Rectal smooth muscle tissue (tissue), 1 donor: Measurements from ENCODE around the gene UBALD2.
A peak's percentile ranks its signal among the peaks of the same experiment; 100 is the strongest.
"Not testable (repeated sequence)": the region's sequence is repeated elsewhere in the genome, so short reads cannot be mapped to it uniquely, and the experiment has no call there.

ENCODE experiments used
- H3K27ac ChIP-seq: one replicate; pipeline ENCODE4 v1.7.0; 2013; ENCODE audit warnings: low read depth, low read length, inconsistent platforms
- H3K27me3 ChIP-seq: one replicate; pipeline ENCODE4 v1.7.0; 2013; ENCODE audit warnings: low read length; ENCODE audit not compliant: control insufficient read depth, insufficient read depth
- H3K36me3 ChIP-seq: one replicate; pipeline ENCODE4 v1.7.0; 2013; ENCODE audit warnings: low read length; ENCODE audit not compliant: control insufficient read depth, insufficient read depth
- H3K4me1 ChIP-seq: one replicate; pipeline ENCODE4 v1.7.0; 2013; ENCODE audit warnings: low read length; ENCODE audit not compliant: control insufficient read depth, insufficient read depth
- H3K4me3 ChIP-seq: one replicate; pipeline ENCODE4 v1.7.0; 2013; ENCODE audit warnings: low read length
- H3K9ac ChIP-seq: one replicate; pipeline ENCODE4 v1.7.0; 2013; ENCODE audit warnings: low read length

UBALD2 gene

DNA sequence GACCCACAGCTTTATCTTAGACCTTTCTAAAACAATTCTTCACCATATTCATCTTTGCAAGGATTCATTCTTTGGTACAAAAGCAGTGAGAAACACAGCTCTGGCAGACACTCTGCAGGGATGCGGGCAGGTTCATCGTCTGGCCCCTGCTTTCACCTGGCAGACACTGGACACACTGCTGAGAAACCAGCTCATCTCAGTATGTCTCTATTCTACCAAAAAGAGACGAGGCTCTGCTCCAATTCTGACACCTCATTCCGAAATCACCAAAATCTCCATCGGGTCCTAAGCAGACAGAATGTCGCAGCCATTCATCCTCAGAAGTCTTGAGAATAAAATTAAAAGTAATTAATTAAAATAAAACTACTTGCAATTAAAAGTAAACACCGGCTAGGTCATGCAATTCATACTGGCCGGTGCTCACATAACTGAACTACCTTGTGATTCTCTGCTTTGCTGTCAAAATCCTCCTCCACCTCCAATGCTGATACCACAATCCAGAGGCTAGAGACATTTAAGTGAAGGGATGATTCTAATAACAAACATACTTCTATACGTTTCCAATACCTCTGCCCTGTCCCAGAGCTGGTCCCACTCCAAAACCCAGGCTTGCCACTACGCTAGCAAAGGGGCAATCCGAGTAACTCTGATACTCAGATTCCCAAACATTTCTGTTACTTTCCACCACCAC lies 26.2 kb upstream of the UBALD2 start:
- peaks cover 3% of the 10 kb centered on the region for H3K4me1 ChIP-seq
- no peak overlapping the region for H3K9ac ChIP-seq
- H3K27ac ChIP-seq = no peak overlapping the region
- no peaks in the 10 kb centered on the region for H3K36me3 ChIP-seq
- H3K27me3 ChIP-seq = peaks cover 5% of the 10 kb centered on the region
- peak overlapping the region; percentile 32 for H3K4me3 ChIP-seq

DNA sequence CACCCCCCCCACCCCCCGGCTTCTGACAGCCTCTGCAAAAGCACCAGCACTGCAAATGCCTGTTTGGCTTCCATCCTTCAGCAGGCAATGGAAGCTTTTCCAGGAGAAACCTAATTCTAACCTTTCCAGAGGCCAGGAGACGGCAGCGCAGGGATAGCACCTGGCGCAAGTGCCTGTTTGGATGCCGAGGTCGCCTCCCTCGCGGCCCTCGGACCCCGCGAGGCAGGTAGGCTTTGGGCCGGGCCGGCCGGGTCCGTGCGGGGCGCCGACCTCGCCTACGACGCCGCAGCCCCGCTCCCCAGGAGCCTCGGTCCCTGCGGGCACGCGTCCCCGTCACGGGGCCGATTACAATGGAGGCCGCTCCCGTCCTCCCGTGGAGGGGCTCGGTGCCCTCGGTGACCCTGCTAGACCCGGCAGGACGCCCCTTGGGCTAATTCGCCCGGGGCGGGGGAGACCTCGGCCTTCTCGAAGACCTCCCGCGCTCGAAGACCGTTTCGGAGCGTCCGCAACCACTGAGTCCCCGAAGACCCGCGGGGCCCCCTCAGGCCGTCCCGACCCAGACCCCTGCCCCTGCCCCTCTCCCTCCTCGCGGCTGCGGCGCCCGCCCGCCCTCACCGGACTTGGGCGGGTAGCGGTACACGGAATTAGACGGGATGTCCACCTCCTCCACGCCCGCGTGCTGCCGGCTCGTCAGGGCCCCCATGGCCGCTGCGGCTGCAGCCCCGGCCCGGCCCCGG lies 25.4 kb upstream of the UBALD2 start:
- H3K4me1 ChIP-seq = peaks cover 3% of the 10 kb centered on the region
- H3K27me3 ChIP-seq = peaks cover 6% of the 10 kb centered on the region
- no peaks in the 10 kb centered on the region for H3K36me3 ChIP-seq
- peak overlapping the region; percentile 49 for H3K9ac ChIP-seq
- H3K4me3 ChIP-seq = peak overlapping the region; percentile 68
- no peak overlapping the region for H3K27ac ChIP-seq

- Histone ChIP-seq H3K4me1 (peaks cover 3% of the 10 kb centered on the region), H3K27me3 (peaks cover 6% of the 10 kb centered on the region), H3K4me3 (peak within 1 kb of the TSS; percentile 76), H3K9ac (peak within 1 kb of the TSS; percentile 56), H3K27ac (no peak within 1 kb of the TSS), H3K36me3 (no peaks in the 10 kb centered on the region)
Measured at GRCh38 chr17:76240461-76241203, 24.5 kb upstream of the UBALD2 start, which contains the start of gene RNF157. Gene RNF157 (minus strand): TSS chr17:76240493. CDS start chr17:76240240, 253 bp downstream.

GRCh38 chr17:76241204-76241538 lies 24.0 kb upstream of the UBALD2 start:
- H3K36me3 ChIP-seq = no peaks in the 10 kb centered on the region
- H3K4me3 ChIP-seq = peak overlapping the region; percentile 76
- H3K4me1 ChIP-seq = peaks cover 3% of the 10 kb centered on the region
- H3K27ac ChIP-seq = no peak overlapping the region
- H3K27me3 ChIP-seq = peaks cover 6% of the 10 kb centered on the region
- H3K9ac ChIP-seq = peak overlapping the region; percentile 56

DNA sequence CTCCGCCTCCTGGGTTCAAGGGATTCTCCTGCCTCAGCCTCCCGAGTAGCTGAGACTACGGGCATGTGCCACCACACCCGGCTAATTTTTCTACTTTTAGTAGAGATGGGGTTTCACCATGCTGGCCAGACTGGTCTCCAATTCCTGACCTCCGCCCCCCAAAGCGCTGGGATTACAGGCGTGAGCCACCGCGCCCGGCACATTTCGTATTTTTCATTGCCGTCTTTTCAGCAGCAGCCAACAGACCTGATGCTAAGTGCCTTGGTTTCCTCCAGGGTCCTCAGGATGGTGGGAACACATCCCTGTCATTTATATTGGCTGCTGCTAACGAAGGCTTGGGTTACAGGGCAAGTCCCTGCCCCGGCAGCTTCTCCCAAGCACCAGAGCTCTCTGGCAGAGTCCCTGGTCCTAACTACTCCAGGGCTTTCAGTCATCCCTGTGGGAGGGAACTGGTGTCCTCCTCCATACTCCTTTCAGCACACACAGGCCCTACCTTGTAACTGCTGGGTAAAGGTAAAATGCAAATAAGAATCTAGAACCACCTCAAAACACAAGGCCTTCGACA lies 23.4 kb upstream of the UBALD2 start:
- H3K4me1 ChIP-seq = peaks cover 3% of the 10 kb centered on the region
- H3K36me3 ChIP-seq = no peaks in the 10 kb centered on the region
- no peak overlapping the region for H3K9ac ChIP-seq
- H3K27me3 ChIP-seq = peaks cover 6% of the 10 kb centered on the region
- no peak overlapping the region for H3K4me3 ChIP-seq
- no peak overlapping the region for H3K27ac ChIP-seq

DNA sequence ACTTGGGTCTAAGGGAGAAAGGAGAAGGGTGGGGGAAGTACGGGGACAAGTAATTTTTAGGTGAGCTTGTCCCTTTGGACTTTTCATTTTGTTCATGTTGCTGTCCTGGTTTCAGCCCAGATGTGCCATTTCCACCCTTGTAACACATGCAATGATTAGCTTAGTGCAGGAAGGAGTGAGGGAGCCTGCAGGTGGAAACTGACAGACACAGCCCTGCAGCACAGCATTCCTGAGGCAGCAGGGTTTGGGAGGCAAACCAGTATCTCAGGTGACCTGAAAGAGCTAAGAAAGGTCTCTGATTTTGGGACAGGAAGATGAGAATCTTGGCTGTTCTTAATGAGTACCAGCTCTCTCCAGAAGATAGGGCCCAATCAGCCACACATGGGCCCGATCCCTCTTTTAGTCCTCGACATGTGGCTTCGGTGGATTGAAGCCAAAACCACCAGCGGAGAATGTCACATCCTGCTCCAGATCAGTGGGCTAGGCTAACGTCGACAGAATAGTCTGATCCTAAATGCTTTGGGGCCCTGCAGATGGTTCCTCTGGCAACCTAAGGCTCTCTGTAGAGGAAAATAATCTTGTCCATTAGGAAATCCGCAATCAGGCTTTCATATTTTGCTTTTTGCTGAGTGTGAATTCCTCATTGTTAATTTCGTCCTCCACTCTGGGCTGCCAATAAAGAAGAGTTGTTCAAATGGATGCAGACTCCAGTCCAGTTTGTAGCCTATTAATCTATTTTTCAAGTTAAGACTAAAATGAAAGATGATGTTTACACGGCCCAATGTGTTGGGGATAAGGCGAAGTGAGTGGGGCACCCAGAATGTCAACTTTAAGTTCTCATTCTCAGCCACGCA lies 21.1 kb upstream of the UBALD2 start:
- H3K4me1 ChIP-seq = peaks cover 3% of the 10 kb centered on the region
- H3K36me3 ChIP-seq = no peaks in the 10 kb centered on the region
- no peak overlapping the region for H3K9ac ChIP-seq
- H3K27ac ChIP-seq = no peak overlapping the region
- peaks cover 6% of the 10 kb centered on the region for H3K27me3 ChIP-seq
- H3K4me3 ChIP-seq = no peak overlapping the region

DNA sequence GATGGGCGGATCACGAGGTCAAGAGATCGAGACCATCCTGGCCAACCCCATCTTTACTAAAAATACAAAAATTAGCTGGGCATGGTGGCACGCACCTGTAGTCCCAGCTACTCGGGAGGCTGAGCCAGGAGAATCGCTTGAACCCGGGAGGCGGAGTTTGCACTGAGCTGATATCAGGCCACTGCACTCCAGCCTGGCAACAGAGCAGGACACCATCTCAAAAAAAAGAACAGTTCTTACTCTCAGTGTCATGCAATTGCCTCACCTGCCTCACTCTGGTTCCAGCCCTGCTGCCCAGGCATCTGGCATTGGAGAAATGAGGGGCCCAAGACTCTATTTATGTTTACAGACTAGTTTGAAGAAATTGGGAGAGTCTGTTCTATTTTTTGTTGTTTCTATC lies 20.4 kb upstream of the UBALD2 start:
- H3K27ac ChIP-seq, H3K4me3 ChIP-seq, H3K4me1 ChIP-seq, H3K27me3 ChIP-seq, H3K36me3 ChIP-seq, H3K9ac ChIP-seq: not testable (repeated sequence)

- no peaks in the 10 kb centered on the region for H3K4me1 ChIP-seq
- H3K27ac ChIP-seq = no peak overlapping the region
Measured at GRCh38 chr17:76246080-76247066, 18.8 kb upstream of the UBALD2 start.

GRCh38 chr17:76247304-76247703 lies 17.8 kb upstream of the UBALD2 start:
- Histone ChIP-seq H3K4me3 (no peak overlapping the region), H3K9ac (no peak overlapping the region), H3K4me1 (no peaks in the 10 kb centered on the region), H3K36me3 (no peaks in the 10 kb centered on the region), H3K27me3 (peaks cover 4% of the 10 kb centered on the region), H3K27ac (no peak overlapping the region)

More at GRCh38 chr17:76246080-76247066, 18.8 kb upstream of the UBALD2 start:
- no peak overlapping the region for H3K9ac ChIP-seq
- peaks cover 6% of the 10 kb centered on the region for H3K27me3 ChIP-seq
- H3K36me3 ChIP-seq = no peaks in the 10 kb centered on the region
- H3K4me3 ChIP-seq = no peak overlapping the region

- peaks cover 4% of the 10 kb centered on the region for H3K27me3 ChIP-seq
- H3K4me3 ChIP-seq = no peak overlapping the region
- H3K4me1 ChIP-seq = no peaks in the 10 kb centered on the region
- no peak overlapping the region for H3K27ac ChIP-seq
- H3K36me3 ChIP-seq = no peaks in the 10 kb centered on the region
- no peak overlapping the region for H3K9ac ChIP-seq
Measured at GRCh38 chr17:76248013-76248782, 16.9 kb upstream of the UBALD2 start.
